DND-41 (cell line): ENCODE measurements around the gene LALBA.

Experiments used
- ATAC-seq: fragments of 200-7000 bp; cut with Tn5 transposase; 3 replicates; pipeline ENCODE4 v1.9.1; 2021; ENCODE audit warnings: low read depth; ENCODE audit not compliant: insufficient read depth
- DNase-seq: peaks from one replicate; pipeline ENCODE4 v3.0.0-alpha.2; 2020
- H2AFZ ChIP-seq: 2 replicates; pipeline ENCODE4 v1.6.0; 2012; ENCODE audit warnings: low read depth, low read length
- H3K27ac ChIP-seq: 2 replicates; pipeline ENCODE4 v1.5.1; 2012; ENCODE audit warnings: low read length, inconsistent platforms
- H3K27me3 ChIP-seq: fragments of 200-600 bp; sonication (generic); 2 replicates; pipeline ENCODE4 v1.6.0; 2012; ENCODE audit warnings: low read length, mild to moderate bottlenecking, inconsistent platforms; ENCODE audit not compliant: insufficient read depth, poor library complexity
- H3K36me3 ChIP-seq: 2 replicates; pipeline ENCODE4 v1.5.1; 2012; ENCODE audit warnings: low read length, inconsistent platforms; ENCODE audit not compliant: insufficient read depth
- H3K4me1 ChIP-seq: 2 replicates; pipeline ENCODE4 v1.5.1; 2012; ENCODE audit warnings: mild to moderate bottlenecking, low read length; ENCODE audit not compliant: insufficient read depth
- H3K4me2 ChIP-seq: 2 replicates; pipeline ENCODE4 v1.6.0; 2012; ENCODE audit warnings: mild to moderate bottlenecking, moderate library complexity, low read length, inconsistent platforms; ENCODE audit not compliant: insufficient read depth
- H3K4me3 ChIP-seq, 2 experiments: fragments of 200-600 bp in 1 of 2; shearing (Covaris generic) in 1 of 2; 2 replicates each; pipeline ENCODE4 v1.5.1; 2012 to 2016; ENCODE audit warnings: inconsistent platforms in 2 of 2, low read length in 2 of 2, mild to moderate bottlenecking in 2 of 2, low read depth in 1 of 2, moderate library complexity in 1 of 2
- H3K79me2 ChIP-seq: 2 replicates; pipeline ENCODE4 v1.6.0; 2012; ENCODE audit warnings: low read length, inconsistent platforms; ENCODE audit not compliant: insufficient read depth
- H3K9ac ChIP-seq: 2 replicates; pipeline ENCODE4 v1.6.0; 2012; ENCODE audit warnings: low read depth, mild to moderate bottlenecking, inconsistent platforms, low read length, moderate library complexity
- H3K9me3 ChIP-seq: 2 replicates; pipeline ENCODE4 v1.5.1; 2012; ENCODE audit warnings: low read length, moderate library complexity, mild to moderate bottlenecking, inconsistent platforms; ENCODE audit not compliant: insufficient read depth, severe bottlenecking
- H4K20me1 ChIP-seq: 2 replicates; pipeline ENCODE4 v1.6.0; 2012; ENCODE audit warnings: low read length; ENCODE audit not compliant: insufficient read depth
- EZH2 ChIP-seq: IDR thresholded peaks from 3 replicates; pipeline ENCODE4 v1.6.1; 2012; ENCODE audit warnings: borderline replicate concordance, low read depth, mild to moderate bottlenecking, moderate library complexity, low read length, inconsistent platforms; ENCODE audit not compliant: severe bottlenecking
- TF ChIP-seq, protein P1 (sequence below): IDR thresholded peaks from 2 replicates; pipeline ENCODE4 v1.5.1; 2012; ENCODE audit warnings: borderline replicate concordance, low read length, moderate library complexity, mild to moderate bottlenecking; ENCODE audit not compliant: poor library complexity, severe bottlenecking; ENCODE audit errors: extremely low read depth

Gene LALBA

GRCh38 chr12:48569946-48570345 is at the start of gene LALBA:
LALBA (minus strand) TSS chr12:48570046; CDS start chr12:48570020, 26 bp downstream.
- H3K27me3 ChIP-seq = peaks cover 10% of the 10 kb centered on the region

DNA sequence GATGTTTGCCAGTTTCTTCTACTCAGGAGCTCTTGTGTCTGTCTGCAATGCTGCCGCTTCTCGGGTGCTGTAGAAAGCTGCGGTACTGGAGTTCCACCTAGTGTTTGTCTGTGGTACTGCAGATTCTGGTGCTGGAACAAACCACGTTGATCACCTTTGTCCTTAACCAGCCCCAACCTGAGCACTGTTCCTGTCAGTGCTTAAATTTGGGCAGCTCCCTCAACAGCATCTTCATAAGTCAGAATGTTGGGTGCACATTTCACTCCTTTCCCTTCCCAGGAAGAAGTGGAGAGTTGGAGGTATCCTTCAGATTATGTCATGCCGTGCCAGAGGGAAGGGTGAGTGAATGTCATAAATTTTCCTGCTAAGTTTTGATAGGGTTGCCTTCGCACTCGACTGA is 48.7 kb upstream of the LALBA start:
- TF ChIP-seq EZH2 = no peak
- TF ChIP-seq, protein P1, sequence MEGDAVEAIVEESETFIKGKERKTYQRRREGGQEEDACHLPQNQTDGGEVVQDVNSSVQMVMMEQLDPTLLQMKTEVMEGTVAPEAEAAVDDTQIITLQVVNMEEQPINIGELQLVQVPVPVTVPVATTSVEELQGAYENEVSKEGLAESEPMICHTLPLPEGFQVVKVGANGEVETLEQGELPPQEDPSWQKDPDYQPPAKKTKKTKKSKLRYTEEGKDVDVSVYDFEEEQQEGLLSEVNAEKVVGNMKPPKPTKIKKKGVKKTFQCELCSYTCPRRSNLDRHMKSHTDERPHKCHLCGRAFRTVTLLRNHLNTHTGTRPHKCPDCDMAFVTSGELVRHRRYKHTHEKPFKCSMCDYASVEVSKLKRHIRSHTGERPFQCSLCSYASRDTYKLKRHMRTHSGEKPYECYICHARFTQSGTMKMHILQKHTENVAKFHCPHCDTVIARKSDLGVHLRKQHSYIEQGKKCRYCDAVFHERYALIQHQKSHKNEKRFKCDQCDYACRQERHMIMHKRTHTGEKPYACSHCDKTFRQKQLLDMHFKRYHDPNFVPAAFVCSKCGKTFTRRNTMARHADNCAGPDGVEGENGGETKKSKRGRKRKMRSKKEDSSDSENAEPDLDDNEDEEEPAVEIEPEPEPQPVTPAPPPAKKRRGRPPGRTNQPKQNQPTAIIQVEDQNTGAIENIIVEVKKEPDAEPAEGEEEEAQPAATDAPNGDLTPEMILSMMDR = peak; percentile 98
- no peak overlapping the region for H3K4me2 ChIP-seq
- H3K79me2 ChIP-seq = no peaks in the 10 kb centered on the region
- H2AFZ ChIP-seq = no peak overlapping the region
- peaks cover 3% of the 10 kb centered on the region for H3K27me3 ChIP-seq
- no peaks in the 10 kb centered on the region for H3K4me1 ChIP-seq
- no peak overlapping the region for H3K4me3 ChIP-seq
- no peaks in the 10 kb centered on the region for H3K36me3 ChIP-seq
- H4K20me1 ChIP-seq = no peaks in the 10 kb centered on the region
- H3K9ac ChIP-seq = no peak overlapping the region
- H3K27ac ChIP-seq = no peak overlapping the region
- H3K9me3 ChIP-seq = peaks cover 5% of the 10 kb centered on the region
- peak; percentile 95 for ATAC-seq
- DNase-seq = peak; percentile 75

More at GRCh38 chr12:48569946-48570345, at the start of gene LALBA:
- no peak within 1 kb of the TSS for H3K27ac ChIP-seq
- no peaks in the 10 kb centered on the region for H4K20me1 ChIP-seq
- H3K4me1 ChIP-seq = no peaks in the 10 kb centered on the region
- no peak within 1 kb of the TSS for H2AFZ ChIP-seq
- no peak for TF ChIP-seq EZH2
- TF ChIP-seq, protein P1 = no peak
- no peak within 1 kb of the TSS for H3K4me3 ChIP-seq
- no peaks in the 10 kb centered on the region for H3K79me2 ChIP-seq
- H3K9ac ChIP-seq = no peak within 1 kb of the TSS
- H3K9me3 ChIP-seq = no peaks in the 10 kb centered on the region
- H3K36me3 ChIP-seq = no peaks in the 10 kb centered on the region
- no peak for DNase-seq
- no peak for ATAC-seq
- no peak within 1 kb of the TSS for H3K4me2 ChIP-seq

- Histone ChIP-seq H3K27me3 (peaks cover 3% of the 10 kb centered on the region), H3K4me1 (no peaks in the 10 kb centered on the region), H2AFZ (no peak overlapping the region), H3K79me2 (no peaks in the 10 kb centered on the region), H3K9me3 (peaks cover 13% of the 10 kb centered on the region), H3K36me3 (no peaks in the 10 kb centered on the region), H3K4me3 (no peak overlapping the region), H3K9ac (no peak overlapping the region), H4K20me1 (no peaks in the 10 kb centered on the region), H3K4me2 (no peak overlapping the region), H3K27ac (no peak overlapping the region)
- DNase-seq (peak; percentile 24), ATAC-seq (peak; percentile 59; the same call in 2 of the 3 replicates)
- TF ChIP-seq, protein P1 = no peak
- no peak for TF ChIP-seq EZH2
Measured at GRCh38 chr12:48615681-48616080, 45.8 kb upstream of the LALBA start.

DNA sequence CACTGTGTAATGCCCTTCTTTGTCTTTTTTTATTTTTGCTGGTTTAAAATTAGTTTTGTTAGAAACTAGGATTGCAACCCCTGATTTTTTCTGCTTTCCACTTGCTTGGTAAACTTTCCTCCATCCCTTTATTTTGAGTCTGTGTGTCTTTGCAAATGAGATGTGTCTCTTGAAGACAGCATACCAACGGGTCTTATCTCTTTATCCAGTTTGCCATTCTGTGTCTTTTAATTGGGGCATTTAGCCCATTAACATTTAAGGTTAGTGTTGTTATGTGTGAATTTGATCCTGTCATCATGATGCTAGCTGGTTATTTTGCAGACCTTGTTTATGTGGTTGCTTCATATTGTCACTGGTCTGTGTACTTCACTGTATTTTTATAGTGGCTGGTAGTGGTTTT is 43.5 kb upstream of the LALBA start:
- H3K27me3 ChIP-seq = peaks cover 2% of the 10 kb centered on the region
- TF ChIP-seq, protein P1 = no peak
- TF ChIP-seq EZH2 = no peak
- no peaks in the 10 kb centered on the region for H3K36me3 ChIP-seq
- DNase-seq (no peak), ATAC-seq (no peak)
- H3K4me2 ChIP-seq = no peak overlapping the region
- no peaks in the 10 kb centered on the region for H3K4me1 ChIP-seq
- H4K20me1 ChIP-seq = no peaks in the 10 kb centered on the region
- peaks cover 13% of the 10 kb centered on the region for H3K9me3 ChIP-seq
- no peak overlapping the region for H2AFZ ChIP-seq
- no peak overlapping the region for H3K9ac ChIP-seq
- no peak overlapping the region for H3K4me3 ChIP-seq
- H3K79me2 ChIP-seq = no peaks in the 10 kb centered on the region
- no peak overlapping the region for H3K27ac ChIP-seq
